IgD-negative memory B cell (primary cell): ENCODE data around the gene YIPF2. TPM values are rescaled to one million over a fixed set of nuclear protein-coding genes. Genes with fewer than 3 reads are reported as not detected.
A peak's percentile ranks its signal among the peaks of the same experiment; 100 is the strongest.
"Not testable (repeated sequence)": the region's sequence is repeated elsewhere in the genome, so short reads cannot be mapped to it uniquely, and the experiment has no call there.

ENCODE experiments used
- H3K27ac Mint-ChIP-seq, 3 donors: one replicate each; pipeline ENCODE4 v1.8.0; 2020 to 2022; ENCODE audit warnings: mild to moderate bottlenecking in 3 of 3, mixed read lengths in 3 of 3, moderate library complexity in 1 of 3
- H3K27me3 Mint-ChIP-seq: one replicate; pipeline ENCODE4 v1.8.0; 2021; ENCODE audit warnings: mixed read lengths
- H3K36me3 Mint-ChIP-seq: one replicate; pipeline ENCODE4 v1.8.0; 2020; ENCODE audit warnings: mild to moderate bottlenecking, mixed read lengths
- H3K4me1 Mint-ChIP-seq, 3 donors: one replicate each; pipeline ENCODE4 v1.8.0; 2020 to 2022; ENCODE audit warnings: mixed read lengths in 3 of 3, mild to moderate bottlenecking in 1 of 3
- H3K4me3 Mint-ChIP-seq, 4 donors: one replicate each; pipeline ENCODE4 v1.8.0; 2020 to 2022; ENCODE audit warnings: mild to moderate bottlenecking in 4 of 4, mixed read lengths in 4 of 4, moderate library complexity in 3 of 4
- H3K9me3 Mint-ChIP-seq, 3 donors: one replicate each; pipeline ENCODE4 v1.8.0; 2020 to 2021; ENCODE audit warnings: mixed read lengths in 3 of 3, mild to moderate bottlenecking in 1 of 3
- polyA plus RNA-seq: library from polyadenylated mRNA; unstranded; fragments of 300-500 nt; fragmentation: Illumina TruSeq; gene quantifications from one replicate; pipeline ENCODE4 v1.2.3, GENCODE V29; 2021

Gene YIPF2
- polyA plus RNA-seq, 1 donor from 2014 or later: 10.2 TPM

- peaks cover 2% of the 10 kb centered on the region for H3K36me3 Mint-ChIP-seq
Observed at GRCh38 chr19:10960314-10961072, 32.1 kb upstream of the YIPF2 start, which contains the start of gene SMARCA4. TSS of gene SMARCA4 (plus strand) at chr19:10961030. CDS start at chr19:10984152, 23,122 bp downstream.

GRCh38 chr19:10959277-10959968 is 31.0 kb upstream of the YIPF2 start:
- Mint-ChIP-seq H3K4me3 (peak overlapping the region; percentile 86 to 95 (median 92)), H3K4me1 (peaks cover 21 to 25% (median 25%) of the 10 kb centered on the region in 3 donors), H3K27ac (peak overlapping the region in 2 of 3 donors; percentile 63 to 99)
- not testable (repeated sequence) for H3K9me3 Mint-ChIP-seq, H3K36me3 Mint-ChIP-seq, H3K27me3 Mint-ChIP-seq

More at GRCh38 chr19:10960314-10961072, 32.1 kb upstream of the YIPF2 start, which contains the start of gene SMARCA4:
- no peaks in the 10 kb centered on the region for H3K27me3 Mint-ChIP-seq
- H3K4me1 Mint-ChIP-seq: peaks cover 21 to 25% (median 25%) of the 10 kb centered on the region in 3 donors
- peak within 1 kb of the TSS; percentile 78 to 99 (median 96) for H3K27ac Mint-ChIP-seq
- no peaks in the 10 kb centered on the region for H3K9me3 Mint-ChIP-seq
- peak within 1 kb of the TSS; percentile 88 to 97 (median 96) for H3K4me3 Mint-ChIP-seq

- Mint-ChIP-seq H3K9me3 (no peaks in the 10 kb centered on the region), H3K36me3 (peaks cover 1% of the 10 kb centered on the region), H3K4me3 (no peak overlapping the region), H3K27ac (peak overlapping the region in 2 of 3 donors; percentile 25 to 47), H3K4me1 (peaks cover 0 to 5% (median 5%) of the 10 kb centered on the region in 3 donors), H3K27me3 (no peaks in the 10 kb centered on the region)
Observed at GRCh38 chr19:10952809-10953208, 24.4 kb upstream of the YIPF2 start.

GRCh38 chr19:10946958-10947657 is 18.7 kb upstream of the YIPF2 start:
- peak overlapping the region in 1 of 4 donors; percentile 41 for H3K4me3 Mint-ChIP-seq
- no peak overlapping the region for H3K27ac Mint-ChIP-seq
- H3K36me3 Mint-ChIP-seq: no peaks in the 10 kb centered on the region
- no peaks in the 10 kb centered on the region for H3K27me3 Mint-ChIP-seq
- no peaks in the 10 kb centered on the region for H3K9me3 Mint-ChIP-seq
- peaks cover 0 to 4% (median 1%) of the 10 kb centered on the region in 3 donors for H3K4me1 Mint-ChIP-seq

- H3K9me3 Mint-ChIP-seq: no peaks in the 10 kb centered on the region
- H3K4me1 Mint-ChIP-seq: peaks cover 0 to 6% (median 4%) of the 10 kb centered on the region in 3 donors
- no peak overlapping the region for H3K4me3 Mint-ChIP-seq
- no peaks in the 10 kb centered on the region for H3K36me3 Mint-ChIP-seq
- no peaks in the 10 kb centered on the region for H3K27me3 Mint-ChIP-seq
- H3K27ac Mint-ChIP-seq: no peak overlapping the region
Observed at GRCh38 chr19:10945264-10945663, 16.8 kb upstream of the YIPF2 start.

GRCh38 chr19:10943412-10943811 is 15.0 kb upstream of the YIPF2 start:
- not testable (repeated sequence) for H3K36me3 Mint-ChIP-seq, H3K4me1 Mint-ChIP-seq, H3K4me3 Mint-ChIP-seq, H3K27ac Mint-ChIP-seq, H3K27me3 Mint-ChIP-seq, H3K9me3 Mint-ChIP-seq

GRCh38 chr19:10941649-10942048 is 13.2 kb upstream of the YIPF2 start:
- H3K27me3 Mint-ChIP-seq, H3K4me3 Mint-ChIP-seq, H3K9me3 Mint-ChIP-seq, H3K36me3 Mint-ChIP-seq, H3K4me1 Mint-ChIP-seq, H3K27ac Mint-ChIP-seq: not testable (repeated sequence)

- H3K9me3 Mint-ChIP-seq: no peaks in the 10 kb centered on the region
- H3K4me3 Mint-ChIP-seq: no peak overlapping the region
- peaks cover 0 to 3% (median 2%) of the 10 kb centered on the region in 3 donors for H3K4me1 Mint-ChIP-seq
- H3K27ac Mint-ChIP-seq: peak overlapping the region in 1 of 3 donors; percentile 80
- no peaks in the 10 kb centered on the region for H3K27me3 Mint-ChIP-seq
- no peaks in the 10 kb centered on the region for H3K36me3 Mint-ChIP-seq
Observed at GRCh38 chr19:10936661-10937084, 8.2 kb upstream of the YIPF2 start.

- H3K4me1 Mint-ChIP-seq: peaks cover 0 to 6% (median 2%) of the 10 kb centered on the region in 3 donors
- H3K36me3 Mint-ChIP-seq: no peaks in the 10 kb centered on the region
- H3K27me3 Mint-ChIP-seq: no peaks in the 10 kb centered on the region
- H3K4me3 Mint-ChIP-seq: no peak overlapping the region
- no peaks in the 10 kb centered on the region for H3K9me3 Mint-ChIP-seq
- H3K27ac Mint-ChIP-seq: no peak overlapping the region
Observed at GRCh38 chr19:10935371-10936059, 7.1 kb upstream of the YIPF2 start.

GRCh38 chr19:10929402-10929794 is 959 bp upstream of the YIPF2 start:
- H3K36me3 Mint-ChIP-seq: no peaks in the 10 kb centered on the region

GRCh38 chr19:10927730-10928562 is 493 bp downstream of the YIPF2 start:
- Mint-ChIP-seq H3K27me3 (no peaks in the 10 kb centered on the region), H3K9me3 (no peaks in the 10 kb centered on the region), H3K4me1 (peaks cover 0 to 12% (median 11%) of the 10 kb centered on the region in 3 donors), H3K27ac (peak overlapping the region; percentile 78 to 89 (median 86)), H3K36me3 (no peaks in the 10 kb centered on the region), H3K4me3 (peak overlapping the region; percentile 88 to 98 (median 94))

More at GRCh38 chr19:10929402-10929794, 959 bp upstream of the YIPF2 start:
- H3K4me3 Mint-ChIP-seq: peak overlapping the region; percentile 87 to 94 (median 88)
- H3K27ac Mint-ChIP-seq: no peak overlapping the region
- H3K4me1 Mint-ChIP-seq: peaks cover 0 to 12% (median 11%) of the 10 kb centered on the region in 3 donors
- no peaks in the 10 kb centered on the region for H3K9me3 Mint-ChIP-seq
- no peaks in the 10 kb centered on the region for H3K27me3 Mint-ChIP-seq

- Mint-ChIP-seq H3K4me3 (no peak overlapping the region), H3K9me3 (no peaks in the 10 kb centered on the region), H3K27me3 (no peaks in the 10 kb centered on the region)
Observed at GRCh38 chr19:10924597-10924996, 3.8 kb downstream of the YIPF2 start.

GRCh38 chr19:10923260-10924112 is 5.0 kb downstream of the YIPF2 start:
- Mint-ChIP-seq H3K27ac (no peak overlapping the region), H3K36me3 (peaks cover 2% of the 10 kb centered on the region), H3K4me1 (peaks cover 0 to 7% (median under 1%) of the 10 kb centered on the region in 3 donors), H3K27me3 (no peaks in the 10 kb centered on the region), H3K9me3 (no peaks in the 10 kb centered on the region), H3K4me3 (no peak overlapping the region)

More at GRCh38 chr19:10924597-10924996, 3.8 kb downstream of the YIPF2 start:
- no peaks in the 10 kb centered on the region for H3K36me3 Mint-ChIP-seq
- H3K4me1 Mint-ChIP-seq: peaks cover 0 to 10% (median 5%) of the 10 kb centered on the region in 3 donors
- H3K27ac Mint-ChIP-seq: no peak overlapping the region
